NCI-H128 (cell line): Measurements from ENCODE around the gene GNAI3.
A peak's percentile ranks its signal among the peaks of the same experiment; 100 is the strongest.

Experiments used
- DNase-seq: peaks from one replicate; lab custom pipeline; 2025; ENCODE audit not compliant: unreplicated experiment; lab: John Stamatoyannopoulos, UW

GNAI3 gene

DNA sequence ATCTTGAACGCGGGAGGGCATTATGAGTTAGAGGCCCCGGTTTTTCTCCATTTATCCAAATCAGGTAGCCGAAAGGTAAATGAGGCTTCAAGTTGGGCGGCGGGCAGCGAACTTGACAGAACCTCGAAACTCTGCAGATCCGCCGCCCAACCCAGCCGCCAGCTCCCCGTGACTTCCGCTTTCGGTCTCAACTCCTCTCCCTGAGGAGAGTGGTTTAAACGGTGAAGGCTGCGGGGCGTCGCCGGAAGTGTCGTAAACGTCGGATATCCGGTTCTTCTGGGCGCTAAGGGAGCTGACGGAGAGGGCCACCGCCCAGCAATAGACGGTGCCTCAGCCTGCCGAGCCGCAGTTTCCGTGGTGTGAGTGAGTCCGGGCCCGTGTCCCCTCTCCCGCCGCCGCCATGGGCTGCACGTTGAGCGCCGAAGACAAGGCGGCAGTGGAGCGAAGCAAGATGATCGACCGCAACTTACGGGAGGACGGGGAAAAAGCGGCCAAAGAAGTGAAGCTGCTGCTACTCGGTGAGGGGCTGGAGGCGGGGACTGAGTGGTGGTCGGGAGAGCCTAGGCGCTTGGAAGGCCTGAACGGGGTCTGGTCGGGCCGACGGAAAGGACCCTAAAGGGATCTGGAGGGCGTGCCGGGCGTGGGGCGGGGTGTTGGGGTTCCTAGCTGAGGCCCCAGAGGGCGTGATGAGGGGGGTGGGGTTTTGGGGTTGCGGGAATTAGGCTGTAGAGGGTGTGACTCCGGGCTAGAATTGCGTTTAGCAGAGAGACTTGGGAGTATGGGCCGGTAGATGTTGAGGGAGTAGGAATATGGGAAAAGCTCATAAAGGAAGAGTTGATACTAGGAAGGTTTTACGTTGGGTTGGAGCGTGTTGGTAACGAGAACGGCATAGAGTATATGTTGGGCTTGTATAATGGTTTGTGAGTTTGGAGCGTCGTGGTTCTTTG, at the start of gene GNAI3:
TSS of gene GNAI3 (plus strand) at position 295 of the 947 bp plus-strand sequence. CDS start at position 401, 106 bp downstream.
- peak; percentile 75 for DNase-seq

DNA sequence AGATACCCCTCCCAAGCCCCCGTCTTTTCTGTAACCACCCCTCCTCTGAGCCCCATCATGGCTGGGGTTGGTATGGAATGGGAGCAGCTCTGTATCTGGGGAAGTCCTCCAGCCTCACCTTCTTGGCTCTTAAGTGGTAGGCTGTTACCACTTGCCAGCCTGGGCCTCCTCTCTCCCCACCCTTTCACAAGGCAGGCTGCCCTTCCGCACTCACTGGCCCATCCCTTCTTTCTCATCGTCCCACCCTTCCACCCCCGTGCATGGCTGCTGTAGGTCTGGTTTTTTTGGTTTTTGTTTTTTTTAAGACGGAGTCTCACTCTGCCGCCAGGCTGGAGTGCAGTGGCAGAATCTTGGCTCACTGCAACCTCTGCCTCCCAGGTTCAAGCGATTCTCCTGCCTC, 49.3 kb upstream of the GNAI3 start:
- DNase-seq: no peak

DNA sequence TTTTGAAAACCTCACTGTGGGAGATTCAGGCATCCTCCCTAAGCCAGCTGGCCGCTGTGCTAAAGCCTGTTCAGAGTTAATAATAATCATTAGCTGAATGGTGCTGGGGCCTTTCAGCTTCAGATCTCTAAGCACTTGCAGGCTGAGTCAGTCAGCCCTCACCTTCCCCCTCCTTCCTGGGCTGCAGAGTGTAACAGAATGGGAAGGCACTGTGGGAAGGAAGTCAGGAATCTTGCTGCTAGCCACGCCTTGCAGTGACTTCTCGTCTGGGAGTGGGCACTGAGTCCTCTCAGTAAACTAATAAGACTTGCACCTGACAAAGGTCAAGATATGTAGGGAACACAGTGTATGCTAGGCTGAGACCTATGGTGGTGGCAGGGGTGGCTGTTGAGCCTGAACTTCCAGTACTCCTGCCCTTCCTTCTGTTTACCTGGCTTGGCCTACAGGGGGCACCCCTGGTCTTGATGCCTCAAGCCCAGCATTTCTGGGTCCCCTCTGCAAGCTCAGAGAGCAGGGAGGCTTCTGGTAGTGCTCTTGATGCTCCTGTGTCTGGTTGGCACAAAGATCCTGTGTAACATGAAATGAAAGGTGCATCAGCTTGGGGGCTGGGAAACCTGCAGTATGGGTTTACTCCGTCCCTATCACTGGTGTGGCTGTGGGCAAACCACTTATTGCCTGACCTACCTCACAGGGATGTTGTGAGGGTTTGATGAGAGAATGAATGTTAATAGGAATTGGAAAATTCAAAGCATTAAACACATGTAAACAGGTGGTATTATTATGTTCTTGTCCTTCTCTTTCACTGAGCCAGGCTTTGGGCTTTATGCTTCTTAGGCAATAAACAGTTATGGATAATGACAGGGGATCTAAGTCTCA, 48.5 kb upstream of the GNAI3 start:
- no peak for DNase-seq

DNA sequence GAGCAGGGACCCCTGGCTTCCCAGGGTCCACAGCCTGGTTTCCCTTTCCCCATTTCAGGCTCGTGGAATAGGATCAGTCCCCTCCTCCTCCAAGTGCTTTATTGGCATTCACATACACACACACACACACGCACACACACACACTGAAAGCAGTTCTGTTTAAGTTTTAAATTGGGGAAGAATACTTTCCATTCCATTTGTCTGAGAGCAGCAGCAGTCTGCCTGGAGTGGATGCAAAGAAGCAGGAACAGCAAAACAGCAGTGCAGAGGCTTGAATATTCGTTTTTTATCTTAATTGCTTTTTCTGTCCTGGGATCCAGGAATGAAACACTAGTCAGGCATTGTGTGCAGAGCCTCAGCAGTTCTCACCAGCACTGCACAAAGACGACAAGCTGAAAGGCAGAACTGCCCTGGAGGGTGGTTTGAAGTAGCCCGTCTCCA, 47.5 kb upstream of the GNAI3 start:
- no peak for DNase-seq

DNA sequence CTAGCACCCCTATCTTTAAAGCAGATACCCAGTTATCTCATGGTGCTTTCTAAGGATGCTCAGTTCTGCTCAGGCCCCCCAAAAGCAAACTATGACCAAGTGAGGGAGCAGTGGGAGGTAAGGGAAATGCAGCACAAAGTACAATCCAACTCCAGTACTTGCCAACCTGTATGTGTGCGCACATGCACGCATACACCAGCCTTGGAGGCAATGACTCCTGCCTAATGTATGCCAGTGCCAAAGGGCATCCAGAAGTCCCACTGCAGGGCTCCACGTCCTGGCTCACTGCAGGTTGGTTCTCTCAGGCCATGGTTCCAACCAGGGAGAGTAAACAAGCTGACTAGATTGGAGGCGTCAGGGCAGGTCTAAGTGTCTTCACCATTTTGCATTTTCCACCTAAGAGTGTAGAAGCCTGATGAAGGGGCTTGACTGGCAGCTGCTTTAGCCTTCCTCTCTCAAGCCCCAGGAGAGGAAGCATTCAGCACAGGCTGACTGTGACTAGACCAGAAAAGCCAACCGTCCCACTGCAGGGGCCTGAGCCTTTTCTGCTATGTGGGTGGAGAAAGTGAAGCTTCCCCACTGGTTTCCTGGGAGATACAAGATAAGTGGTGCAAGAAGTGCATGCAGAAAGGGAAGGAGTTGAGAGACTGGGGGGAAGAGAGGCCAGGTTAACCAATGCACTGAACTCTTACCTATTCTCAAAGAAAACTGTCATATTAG, 46.6 kb upstream of the GNAI3 start:
- no peak for DNase-seq

DNA sequence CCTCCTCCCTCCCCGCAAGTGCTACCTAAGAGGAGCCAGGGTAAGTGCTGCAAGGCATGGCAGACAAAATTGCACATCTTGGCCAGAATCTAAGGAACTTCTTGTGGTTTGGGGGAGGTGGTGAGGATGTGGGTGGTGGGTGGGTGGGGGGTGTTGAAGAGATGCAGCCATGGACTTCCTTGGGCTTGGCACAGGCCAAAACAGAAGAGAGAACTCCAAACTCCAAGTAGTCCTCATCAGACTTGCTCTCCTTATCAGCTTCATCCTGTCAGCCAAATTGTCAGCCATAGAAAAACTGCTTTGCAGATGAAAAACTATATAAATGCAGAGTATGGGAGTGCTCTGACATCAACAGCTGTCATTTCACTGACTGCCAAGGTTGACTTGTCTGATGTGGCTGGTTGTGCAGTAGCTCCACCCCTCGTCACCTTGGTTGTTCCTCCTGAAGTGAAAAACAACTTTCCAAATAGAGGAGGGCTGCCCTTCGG, 46.0 kb upstream of the GNAI3 start:
- no peak for DNase-seq

DNA sequence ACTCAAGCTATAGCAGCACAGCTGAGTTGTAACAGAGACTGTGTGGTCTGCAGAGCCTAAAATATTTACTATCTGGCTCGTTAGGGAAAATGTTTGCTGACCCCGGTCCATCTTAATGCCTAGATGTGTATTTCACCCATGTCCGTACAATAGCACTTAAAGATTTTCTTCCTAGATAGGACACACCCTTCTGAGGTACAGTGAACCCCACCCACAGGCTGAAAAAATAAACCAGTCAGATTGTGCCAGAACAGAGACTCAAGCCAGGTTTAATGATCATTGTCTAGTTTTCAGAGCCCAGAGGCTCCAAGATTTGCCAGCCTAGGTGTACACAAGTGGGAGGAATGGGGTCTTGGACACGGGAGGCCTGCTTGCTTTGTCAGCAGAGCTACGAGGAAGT, 44.5 kb upstream of the GNAI3 start:
- no peak for DNase-seq

DNA sequence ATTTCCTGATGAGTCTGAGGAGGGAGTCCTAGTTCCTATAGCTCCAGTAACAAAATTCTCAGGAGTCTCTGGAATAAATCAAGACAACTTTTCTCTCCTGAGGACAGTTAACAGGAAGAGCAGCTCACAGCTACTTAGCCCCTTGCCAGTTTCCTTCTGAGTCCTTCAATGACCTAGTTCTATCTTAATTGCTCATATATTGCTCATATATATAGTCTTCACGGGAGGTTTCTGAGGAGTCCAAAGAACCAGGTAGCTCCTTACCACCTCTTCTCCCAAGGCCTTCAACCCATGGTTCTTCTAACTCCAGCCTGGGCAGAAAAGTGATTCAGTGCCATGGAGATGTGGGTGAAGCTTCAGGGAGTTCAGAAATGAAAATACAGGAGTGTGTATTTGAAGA, 43.4 kb upstream of the GNAI3 start:
- no peak for DNase-seq

DNA sequence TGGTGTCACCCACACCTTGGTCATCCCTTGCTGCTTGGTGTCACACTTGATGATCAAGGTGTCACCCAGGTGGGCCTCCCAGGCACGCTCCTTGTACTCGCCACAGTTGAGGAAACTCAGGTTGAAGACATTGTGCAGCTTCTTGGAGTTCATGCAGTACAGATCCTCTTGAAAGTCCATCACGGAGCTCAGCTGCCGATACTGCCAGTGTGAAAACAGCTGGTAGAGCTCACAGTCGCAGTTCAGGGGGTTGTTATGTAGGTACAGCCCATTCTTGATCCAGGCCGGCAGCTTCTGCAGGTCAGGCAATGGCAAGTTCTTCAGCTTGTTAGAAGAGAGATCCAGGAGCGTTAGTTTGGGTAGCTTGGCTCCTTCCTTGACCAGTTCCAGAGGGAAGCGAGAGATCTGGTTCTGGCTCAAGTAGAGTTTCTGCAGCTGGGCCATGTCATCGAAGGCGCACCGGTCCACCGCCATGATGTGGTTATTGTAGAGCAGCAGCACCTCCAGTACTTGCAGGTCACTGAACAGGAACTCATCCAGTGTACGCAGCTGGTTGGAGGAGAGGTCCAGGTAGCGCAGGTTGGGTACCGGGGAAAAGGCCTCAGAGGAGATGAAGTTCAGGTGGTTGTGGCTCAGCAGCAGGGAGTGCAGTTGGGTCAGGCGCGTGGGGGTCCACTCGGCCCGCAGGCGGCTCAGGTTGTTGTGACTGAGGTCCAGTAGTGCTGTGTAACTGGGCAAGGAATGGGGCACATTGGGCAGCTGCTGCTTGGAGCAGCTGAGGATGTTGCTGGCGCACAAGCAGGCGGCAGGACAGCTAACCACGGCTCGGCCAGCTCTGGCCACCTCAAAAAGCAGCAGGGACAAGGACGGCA, 40.2 kb upstream of the GNAI3 start:
- no peak for DNase-seq

DNA sequence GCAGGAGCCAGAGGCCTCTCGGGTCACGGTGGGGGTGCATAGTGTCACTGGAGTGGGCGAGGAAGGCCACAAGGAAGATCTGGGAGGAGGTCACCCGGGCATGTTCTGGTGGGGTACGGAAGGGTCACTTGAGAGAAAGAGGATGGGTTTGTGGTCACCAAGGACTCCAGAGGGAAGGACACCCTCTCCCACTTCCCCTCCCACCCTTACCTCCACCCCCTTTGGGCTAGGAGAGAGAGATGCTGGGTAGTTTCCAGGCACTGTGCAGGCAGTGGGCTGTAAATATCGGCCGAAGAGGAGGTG, 39.6 kb upstream of the GNAI3 start:
- DNase-seq: no peak

DNA sequence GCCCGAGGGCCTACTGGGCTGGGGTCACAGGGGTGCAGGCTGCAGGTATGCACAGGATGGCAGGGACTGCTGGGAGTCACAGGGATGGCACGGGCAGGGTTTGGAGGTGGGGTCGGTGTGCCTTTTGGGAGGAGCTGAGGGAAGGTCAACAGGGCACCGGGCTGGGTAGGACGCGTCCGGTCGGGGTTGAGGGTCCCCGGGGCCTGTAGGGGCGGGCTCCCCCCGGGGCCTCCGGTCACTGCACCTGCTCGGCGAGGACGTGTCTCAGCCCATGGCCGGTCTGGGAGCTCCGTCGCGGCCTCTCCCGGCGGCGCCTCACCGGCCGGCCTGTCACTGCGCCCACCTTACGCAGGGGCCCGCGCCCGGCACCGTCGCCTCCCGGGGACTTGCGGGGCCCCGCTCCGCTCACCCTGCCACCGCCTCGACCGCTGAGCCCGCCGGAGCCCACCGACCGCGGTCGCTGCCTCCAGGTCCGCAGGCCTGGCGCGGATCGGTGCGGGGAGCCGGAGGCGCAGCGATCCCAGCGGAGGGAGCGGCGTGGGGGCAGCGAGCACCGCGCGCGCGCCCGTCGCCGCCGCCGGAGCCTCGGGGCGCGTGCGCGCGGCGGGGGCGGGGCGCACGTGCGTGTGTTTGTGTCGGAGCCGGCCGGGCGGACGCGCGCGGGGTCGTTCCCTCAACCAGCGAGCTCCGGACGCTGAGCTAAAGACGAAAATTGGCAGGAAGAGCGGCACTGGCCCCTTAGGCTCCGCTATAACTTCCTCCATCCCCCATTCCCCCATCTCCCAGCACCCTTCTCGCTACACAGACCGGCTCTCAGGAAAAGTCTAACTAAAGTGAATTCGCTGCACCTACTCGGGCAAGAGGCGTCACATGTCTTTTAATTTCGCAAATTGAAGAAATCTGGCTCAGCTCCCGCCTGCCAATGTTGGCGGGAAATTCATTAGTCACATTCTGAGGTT, 39.0 kb upstream of the GNAI3 start, which contains the start of gene AMIGO1:
TSS of gene AMIGO1 (minus strand) at position 552 of the 959 bp plus-strand sequence. CDS start 815 bp downstream, outside the sequence.
- no peak for DNase-seq

DNA sequence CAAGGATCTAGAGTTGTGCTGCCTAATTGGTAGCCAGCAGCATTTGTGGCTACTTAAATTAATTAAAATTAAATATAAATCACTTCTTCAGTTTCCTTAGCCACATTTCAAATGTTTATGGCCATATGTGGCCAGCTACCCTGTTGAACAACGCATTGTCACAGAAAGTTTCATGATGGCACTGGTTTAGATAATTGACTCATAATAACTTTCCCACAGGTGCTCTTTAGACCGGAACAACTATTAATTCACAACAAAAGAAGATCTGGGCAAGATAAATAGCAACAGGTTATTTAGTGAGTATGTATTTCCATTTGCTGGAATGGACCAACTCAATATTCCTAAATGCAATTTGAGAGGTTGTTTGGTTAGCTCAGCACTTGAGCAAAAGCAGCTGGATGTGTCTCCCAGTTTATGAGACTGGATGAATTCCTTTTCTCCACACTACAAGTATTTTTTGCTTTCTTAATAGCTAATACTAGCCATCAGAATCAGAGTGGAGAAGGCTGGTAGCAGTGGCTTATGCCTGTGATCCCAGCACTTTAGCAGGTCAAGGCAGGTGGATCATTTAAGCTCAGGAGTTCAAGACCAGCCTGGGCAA, 35.2 kb upstream of the GNAI3 start:
- DNase-seq: no peak

DNA sequence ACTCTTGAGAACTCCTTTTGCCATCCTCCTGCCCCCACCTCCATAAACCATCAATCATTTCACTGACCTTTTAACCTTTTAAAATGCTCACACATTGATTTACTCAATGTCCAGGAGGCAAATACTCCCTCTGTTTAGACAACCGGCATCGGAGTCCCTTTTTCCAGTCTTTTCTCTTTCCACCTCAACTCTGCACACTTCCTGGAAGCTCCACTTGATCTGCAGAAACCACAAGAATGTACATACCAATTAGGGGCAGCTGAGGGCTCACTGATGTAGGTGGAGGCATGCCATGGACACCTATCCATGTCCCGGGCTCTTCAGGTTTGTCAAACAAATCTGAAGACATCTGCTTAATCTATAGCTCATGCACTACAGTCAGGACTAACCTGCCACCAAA, 33.6 kb upstream of the GNAI3 start:
- no peak for DNase-seq

DNA sequence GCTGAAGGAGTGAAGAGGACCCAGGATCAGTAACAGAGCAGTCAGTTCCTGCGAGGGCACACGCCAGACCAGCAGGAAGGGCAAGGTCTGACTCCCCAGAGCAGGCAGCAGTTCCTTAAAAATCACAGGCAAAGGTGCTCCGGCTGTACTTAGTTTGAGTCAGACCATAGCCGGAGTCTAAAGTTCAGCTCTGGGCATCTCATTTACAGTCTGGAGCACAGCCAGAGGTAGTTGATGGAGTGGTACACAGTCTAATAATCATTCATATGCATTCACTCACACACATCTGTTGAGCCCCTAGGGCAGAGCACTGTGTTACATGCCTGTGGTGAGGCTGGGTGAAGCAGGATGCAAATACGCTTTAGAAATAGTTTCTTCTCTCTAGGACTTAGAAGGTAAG, 31.5 kb upstream of the GNAI3 start:
- no peak for DNase-seq

DNA sequence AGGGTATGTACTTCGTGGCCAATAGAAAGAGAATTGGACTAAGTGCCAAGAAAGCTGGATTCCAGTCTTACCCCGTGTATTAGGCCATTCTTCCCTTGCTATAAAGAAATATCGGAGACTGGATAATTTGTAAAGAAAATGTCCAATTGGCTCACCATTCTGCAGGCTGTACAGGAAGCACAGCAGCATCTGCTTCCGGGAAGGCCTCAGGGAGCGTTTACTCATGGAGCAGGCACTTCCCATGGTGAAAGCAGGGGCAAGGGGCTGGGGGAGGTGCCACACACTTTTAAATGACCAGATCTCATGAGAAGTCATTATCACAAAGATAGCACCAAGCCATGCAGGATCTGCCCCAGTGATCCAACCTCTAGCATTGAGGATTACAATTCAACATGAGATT, 31.1 kb upstream of the GNAI3 start:
- no peak for DNase-seq

DNA sequence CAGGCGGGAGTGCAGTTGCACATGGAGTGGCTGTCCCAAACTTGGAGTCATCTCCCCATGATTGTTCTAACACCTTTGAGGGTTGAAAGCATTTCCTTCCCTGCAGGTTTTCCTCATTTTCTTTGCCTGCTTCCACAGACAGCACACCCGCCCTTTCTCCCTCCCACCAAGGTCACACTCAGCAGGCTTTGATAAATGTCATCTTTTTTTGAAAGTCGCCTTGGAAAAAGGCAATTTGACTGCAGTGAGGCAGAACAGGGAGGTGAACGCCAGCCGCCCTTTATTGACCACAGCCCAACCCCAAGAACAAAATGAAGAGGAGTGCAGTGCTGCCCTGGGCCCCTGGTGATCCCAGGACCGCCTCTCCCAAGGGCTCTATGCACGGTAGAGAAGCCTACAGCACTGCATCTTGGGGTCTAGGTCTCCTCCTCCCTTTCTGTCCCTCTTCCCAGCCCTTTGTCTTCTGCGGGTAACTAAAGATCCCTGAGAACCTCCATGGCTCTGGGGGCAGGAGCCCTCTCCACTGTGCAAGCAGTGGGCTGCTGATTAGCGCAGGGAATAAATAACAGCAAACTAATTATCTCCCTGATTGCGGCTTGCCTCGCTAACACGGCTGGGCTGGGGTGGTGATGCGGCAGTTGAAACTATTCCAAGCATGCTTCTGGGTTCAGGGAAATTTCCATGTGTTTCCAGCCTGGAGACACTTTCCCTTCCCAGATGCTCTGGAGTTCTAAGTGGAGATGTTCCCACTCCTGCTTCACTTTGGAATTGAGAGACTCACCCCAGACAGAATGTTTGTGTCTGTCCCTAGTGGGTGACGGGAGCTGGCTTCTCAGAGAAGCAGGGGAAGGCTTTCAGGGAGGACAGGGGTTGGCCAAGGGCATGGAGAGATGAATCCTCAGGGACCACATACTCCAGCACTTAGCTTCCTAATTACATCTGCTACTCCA, 27.1 kb upstream of the GNAI3 start:
- DNase-seq: no peak

DNA sequence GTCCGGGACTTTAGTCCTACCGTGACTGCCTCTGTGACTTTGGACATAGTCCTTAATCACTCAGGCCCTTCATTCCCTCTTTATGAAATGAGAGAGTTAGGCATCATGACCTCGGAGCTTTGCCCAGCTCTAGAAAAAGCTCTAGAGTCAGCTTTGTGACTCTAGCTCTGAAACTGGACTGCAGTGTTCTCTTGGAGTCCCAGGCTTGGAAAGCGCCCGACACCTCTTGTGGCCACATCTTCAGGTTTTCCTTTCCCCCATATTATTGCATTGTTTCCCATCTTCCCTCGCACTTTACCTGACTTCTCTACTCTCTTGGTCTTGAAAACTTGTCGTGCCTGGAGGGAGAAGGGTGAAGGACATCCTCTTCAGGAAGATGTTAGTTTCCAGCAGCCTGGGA, 26.4 kb upstream of the GNAI3 start:
- no peak for DNase-seq
